A673 (cell line): Measurements from ENCODE around the gene MYBL2.

Experiments used
- CTCF ChIP-seq: fragments of 300-800, 200-600 bp; sonication (generic); conservative IDR thresholded peaks from 2 replicates; pipeline ENCODE4 v1.5.1; 2017; ENCODE audit warnings: low read depth, mild to moderate bottlenecking, antibody characterized with exemption, low read length, moderate library complexity, mixed read lengths
- EZH2 ChIP-seq: fragments of 200-600 bp; sonication (generic); IDR thresholded peaks from 2 replicates; pipeline ENCODE4 v1.6.1; 2017; ENCODE audit warnings: borderline replicate concordance, low read depth, mild to moderate bottlenecking, mixed read lengths, antibody characterized with exemption, low read length; ENCODE audit not compliant: poor library complexity, severe bottlenecking

GRCh38 chr20:43744151-43744611, 77.3 kb downstream of the MYBL2 start:
- no peak for TF ChIP-seq EZH2
- no peak for TF ChIP-seq CTCF
